Fibroblast of lung (primary cell): ENCODE results near the gene FCRLA. TPM values are rescaled to one million over a fixed set of nuclear protein-coding genes. Genes with fewer than 3 reads are reported as not detected.

Source experiments
- DNase-seq, 2 donors: peaks; one replicate each; pipeline versions ENCODE4 v3.0.0 to v3.0.0-alpha.2; 2010; ENCODE audit warnings: low read depth in 2 of 2
- H2AFZ ChIP-seq: 2 replicates; pipeline ENCODE4 v1.5.1; 2012; ENCODE audit warnings: low read length, control low read depth, inconsistent platforms
- H3K27ac ChIP-seq: 2 replicates; pipeline ENCODE4 v1.5.1; 2011; ENCODE audit warnings: low read length, control low read depth; ENCODE audit not compliant: insufficient read depth
- H3K27me3 ChIP-seq: 2 replicates; pipeline ENCODE4 v1.5.1; 2011; ENCODE audit warnings: mild to moderate bottlenecking, low read length; ENCODE audit not compliant: control insufficient read depth, insufficient read depth
- H3K36me3 ChIP-seq: 2 replicates; pipeline ENCODE4 v1.5.1; 2011; ENCODE audit warnings: low read length; ENCODE audit not compliant: control insufficient read depth, insufficient read depth
- H3K4me1 ChIP-seq: 2 replicates; pipeline ENCODE4 v1.5.1; 2011; ENCODE audit warnings: low read length; ENCODE audit not compliant: control insufficient read depth, insufficient read depth; ENCODE audit errors: extremely low read depth
- H3K4me2 ChIP-seq: 2 replicates; pipeline ENCODE4 v1.5.1; 2011; ENCODE audit warnings: low read length, control low read depth; ENCODE audit not compliant: insufficient read depth; ENCODE audit errors: extremely low read depth
- H3K4me3 ChIP-seq, 4 experiments: fragments of 200-600 bp in 1 of 4; sonication (generic) in 1 of 4; replicated peaks in 1 of 4; 2 replicates each; pipeline ENCODE4 v1.5.1; 2011 to 2016; ENCODE audit warnings: low read length in 4 of 4, low read depth in 3 of 4, mild to moderate bottlenecking in 3 of 4, control low read depth in 2 of 4, inconsistent platforms in 1 of 4, mixed read lengths in 1 of 4; ENCODE audit not compliant: insufficient read depth in 1 of 4; ENCODE audit errors: control extremely low read depth in 1 of 4
- H3K79me2 ChIP-seq: 2 replicates; pipeline ENCODE4 v1.5.1; 2012; ENCODE audit warnings: mild to moderate bottlenecking, low read length, inconsistent platforms; ENCODE audit not compliant: control insufficient read depth, insufficient read depth
- H3K9ac ChIP-seq: 2 replicates; pipeline ENCODE4 v1.5.1; 2011; ENCODE audit warnings: mild to moderate bottlenecking, low read length, control low read depth; ENCODE audit not compliant: insufficient read depth
- H3K9me3 ChIP-seq: 2 replicates; pipeline ENCODE4 v1.5.1; 2012; ENCODE audit warnings: low read depth, low read length; ENCODE audit not compliant: control insufficient read depth, insufficient read depth
- H4K20me1 ChIP-seq: 2 replicates; pipeline ENCODE4 v1.5.1; 2011; ENCODE audit warnings: low read length; ENCODE audit not compliant: control insufficient read depth, insufficient read depth; ENCODE audit errors: extremely low read depth
- EZH2 ChIP-seq: IDR thresholded peaks from 2 replicates; pipeline ENCODE4 v1.5.1; 2012; ENCODE audit warnings: low read length, control low read depth, mild to moderate bottlenecking; ENCODE audit errors: missing control alignments
- polyA plus RNA-seq, 2 donors: library from polyadenylated mRNA; depleted of rRNA in 1 of 2; stranded (reverse) in 1 of 2; unstranded in 1 of 2; fragments of >200 nt; gene quantifications; 2 replicates each; pipeline ENCODE4 v1.2.1, GENCODE V29; 2011 to 2012; ENCODE audit warnings: missing spikeins in 1 of 2
- total RNA-seq: library from RNA; depleted of rRNA; stranded (reverse); fragments of >200 nt; gene quantifications from 2 replicates; pipeline ENCODE4 v1.2.1, GENCODE V29; 2014
- TF ChIP-seq, protein P1 (sequence below), 2 donors: IDR thresholded peaks in 1 of 2; conservative IDR thresholded peaks in 1 of 2; 1 replicate in 1 of 2; 2 replicates in 1 of 2; pipeline ENCODE4 v1.5.1; 2011 to 2012; ENCODE audit warnings: low read length in 2 of 2, control low read depth in 1 of 2, inconsistent platforms in 1 of 2, low read depth in 1 of 2, mild to moderate bottlenecking in 1 of 2

FCRLA gene
- total and polyA plus RNA-seq, 2 donors (not counting 1 experiment from before 2014, with no cell fraction given), result 0.17 to 0.56 TPM

DNA sequence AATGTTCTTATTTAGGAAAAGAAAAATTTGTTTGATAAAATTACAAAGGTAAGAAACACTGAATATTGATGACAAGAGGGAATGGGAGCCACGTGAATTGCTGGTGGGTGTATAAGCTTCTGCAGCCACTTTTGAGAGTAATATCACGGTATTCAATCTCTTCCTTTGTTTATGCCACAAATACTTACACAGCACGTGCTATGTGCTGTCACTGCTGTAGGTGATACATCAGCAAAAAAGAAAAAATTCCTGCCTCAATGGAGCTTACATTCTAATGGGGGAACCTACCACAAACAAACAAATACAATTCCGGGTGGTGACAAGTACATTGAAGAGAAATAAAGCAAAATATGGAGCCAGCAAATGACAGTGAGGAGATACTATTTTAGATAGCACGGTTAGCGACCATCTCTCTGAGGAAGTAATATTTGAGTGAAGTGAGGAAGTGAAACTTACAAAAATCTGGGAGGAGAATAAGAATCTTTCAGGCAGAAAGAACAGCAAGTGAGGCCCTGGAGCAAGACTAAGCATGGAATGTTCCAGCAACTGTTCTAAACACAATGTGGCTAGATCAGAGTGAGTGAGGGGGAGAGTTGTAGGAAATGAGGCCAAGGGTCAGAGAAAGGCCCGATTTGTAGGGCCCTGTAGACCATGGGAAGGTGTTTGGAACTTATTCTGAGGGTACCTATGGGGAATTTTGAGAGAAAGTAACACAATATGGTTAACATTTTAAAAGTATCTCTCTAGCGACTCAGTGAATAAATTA is 11.7 kb downstream of the FCRLA start:
- Histone ChIP-seq H3K9ac (no peak overlapping the region), H3K27me3 (no peaks in the 10 kb centered on the region), H3K9me3 (no peaks in the 10 kb centered on the region), H4K20me1 (no peaks in the 10 kb centered on the region), H3K4me2 (no peak overlapping the region), H3K4me3 (no peak overlapping the region), H3K4me1 (peaks cover 7% of the 10 kb centered on the region), H3K79me2 (no peaks in the 10 kb centered on the region), H3K27ac (no peak overlapping the region), H3K36me3 (no peaks in the 10 kb centered on the region), H2AFZ (no peak overlapping the region)
- DNase-seq, result no peak
- TF ChIP-seq, protein P1, sequence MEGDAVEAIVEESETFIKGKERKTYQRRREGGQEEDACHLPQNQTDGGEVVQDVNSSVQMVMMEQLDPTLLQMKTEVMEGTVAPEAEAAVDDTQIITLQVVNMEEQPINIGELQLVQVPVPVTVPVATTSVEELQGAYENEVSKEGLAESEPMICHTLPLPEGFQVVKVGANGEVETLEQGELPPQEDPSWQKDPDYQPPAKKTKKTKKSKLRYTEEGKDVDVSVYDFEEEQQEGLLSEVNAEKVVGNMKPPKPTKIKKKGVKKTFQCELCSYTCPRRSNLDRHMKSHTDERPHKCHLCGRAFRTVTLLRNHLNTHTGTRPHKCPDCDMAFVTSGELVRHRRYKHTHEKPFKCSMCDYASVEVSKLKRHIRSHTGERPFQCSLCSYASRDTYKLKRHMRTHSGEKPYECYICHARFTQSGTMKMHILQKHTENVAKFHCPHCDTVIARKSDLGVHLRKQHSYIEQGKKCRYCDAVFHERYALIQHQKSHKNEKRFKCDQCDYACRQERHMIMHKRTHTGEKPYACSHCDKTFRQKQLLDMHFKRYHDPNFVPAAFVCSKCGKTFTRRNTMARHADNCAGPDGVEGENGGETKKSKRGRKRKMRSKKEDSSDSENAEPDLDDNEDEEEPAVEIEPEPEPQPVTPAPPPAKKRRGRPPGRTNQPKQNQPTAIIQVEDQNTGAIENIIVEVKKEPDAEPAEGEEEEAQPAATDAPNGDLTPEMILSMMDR (conservative IDR thresholded peaks at IDR 0.05 in 1 of 2, IDR thresholded peaks at IDR 0.05 in 1 of 2; ENCODE audit: low read depth in 1 of 2, low read length in 2 of 2), result no peak
- TF ChIP-seq EZH2, result no peak

DNA sequence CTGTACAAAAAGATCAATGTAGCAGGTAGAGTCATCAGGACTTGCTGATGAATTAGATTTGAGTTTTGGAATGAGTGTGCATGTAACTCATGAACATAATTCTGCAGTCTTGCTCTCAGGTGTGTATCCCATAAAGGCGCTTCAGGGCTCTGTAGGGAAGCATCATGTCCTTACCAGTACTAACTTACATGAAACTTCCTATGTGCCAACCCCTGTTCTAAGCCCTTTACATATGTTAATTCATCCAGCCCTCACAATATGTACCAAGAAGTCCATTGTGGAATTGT is 12.2 kb downstream of the FCRLA start:
- TF ChIP-seq, protein P1 (conservative IDR thresholded peaks at IDR 0.05 in 1 of 2, IDR thresholded peaks at IDR 0.05 in 1 of 2; ENCODE audit: low read depth in 1 of 2, low read length in 2 of 2), result no peak
- no peak for TF ChIP-seq EZH2
- Histone ChIP-seq H3K9me3 (no peaks in the 10 kb centered on the region), H3K79me2 (no peaks in the 10 kb centered on the region), H2AFZ (no peak overlapping the region), H4K20me1 (no peaks in the 10 kb centered on the region), H3K4me3 (no peak overlapping the region), H3K36me3 (no peaks in the 10 kb centered on the region), H3K4me1 (peaks cover 7% of the 10 kb centered on the region), H3K27me3 (no peaks in the 10 kb centered on the region), H3K4me2 (no peak overlapping the region), H3K9ac (no peak overlapping the region), H3K27ac (no peak overlapping the region)
- DNase-seq, result no peak

DNA sequence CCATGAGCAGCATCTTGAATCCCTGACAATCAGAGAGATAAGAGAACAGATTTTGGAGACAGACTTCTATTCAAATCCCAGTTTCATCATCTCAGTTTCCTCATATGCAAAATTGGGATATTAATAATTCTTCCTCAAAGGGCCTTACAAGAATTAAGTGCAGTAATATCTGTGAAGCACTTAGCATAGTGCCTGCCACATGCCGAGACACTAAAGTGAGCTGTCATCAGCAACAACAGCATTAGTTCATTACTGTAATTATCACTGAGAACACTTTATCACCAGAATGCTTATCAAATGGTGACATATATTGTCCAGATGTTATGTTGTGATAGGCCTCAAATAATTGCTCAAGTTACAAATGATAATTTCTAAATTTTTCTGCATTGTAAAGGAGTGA is 13.4 kb downstream of the FCRLA start:
- no peaks in the 10 kb centered on the region for H3K27me3 ChIP-seq
- H3K4me3 ChIP-seq, result no peak overlapping the region
- no peak overlapping the region for H3K27ac ChIP-seq
- H3K9me3 ChIP-seq, result no peaks in the 10 kb centered on the region
- peaks cover 7% of the 10 kb centered on the region for H3K4me1 ChIP-seq
- H3K36me3 ChIP-seq, result no peaks in the 10 kb centered on the region
- DNase-seq, result no peak
- H2AFZ ChIP-seq, result no peak overlapping the region
- H3K79me2 ChIP-seq, result no peaks in the 10 kb centered on the region
- H3K9ac ChIP-seq, result no peak overlapping the region
- TF ChIP-seq, protein P1 (conservative IDR thresholded peaks at IDR 0.05 in 1 of 2, IDR thresholded peaks at IDR 0.05 in 1 of 2; ENCODE audit: low read depth in 1 of 2, low read length in 2 of 2), result no peak
- TF ChIP-seq EZH2, result no peak
- H3K4me2 ChIP-seq, result no peak overlapping the region
- no peaks in the 10 kb centered on the region for H4K20me1 ChIP-seq
